ENCODE measurements around the gene HTT-AS.
A peak's percentile ranks its signal among the peaks of the same experiment; 100 is the strongest.
"Not testable (repeated sequence)": the region's sequence is repeated elsewhere in the genome, so short reads cannot be mapped to it uniquely, and the experiment has no call there.

Gene HTT-AS
- long read RNA-seq, donor 1: 0 reads
- long read RNA-seq, donor 2: 0 reads
- long read RNA-seq, donor 3: 0 reads
- long read RNA-seq, donor 4: 0 reads
- long read RNA-seq, donor 5: 0 reads
- long read RNA-seq, donor 6: 0 reads
- long read RNA-seq, donor 7: 0 reads
- long read RNA-seq, donor 8: 0 reads

DNA sequence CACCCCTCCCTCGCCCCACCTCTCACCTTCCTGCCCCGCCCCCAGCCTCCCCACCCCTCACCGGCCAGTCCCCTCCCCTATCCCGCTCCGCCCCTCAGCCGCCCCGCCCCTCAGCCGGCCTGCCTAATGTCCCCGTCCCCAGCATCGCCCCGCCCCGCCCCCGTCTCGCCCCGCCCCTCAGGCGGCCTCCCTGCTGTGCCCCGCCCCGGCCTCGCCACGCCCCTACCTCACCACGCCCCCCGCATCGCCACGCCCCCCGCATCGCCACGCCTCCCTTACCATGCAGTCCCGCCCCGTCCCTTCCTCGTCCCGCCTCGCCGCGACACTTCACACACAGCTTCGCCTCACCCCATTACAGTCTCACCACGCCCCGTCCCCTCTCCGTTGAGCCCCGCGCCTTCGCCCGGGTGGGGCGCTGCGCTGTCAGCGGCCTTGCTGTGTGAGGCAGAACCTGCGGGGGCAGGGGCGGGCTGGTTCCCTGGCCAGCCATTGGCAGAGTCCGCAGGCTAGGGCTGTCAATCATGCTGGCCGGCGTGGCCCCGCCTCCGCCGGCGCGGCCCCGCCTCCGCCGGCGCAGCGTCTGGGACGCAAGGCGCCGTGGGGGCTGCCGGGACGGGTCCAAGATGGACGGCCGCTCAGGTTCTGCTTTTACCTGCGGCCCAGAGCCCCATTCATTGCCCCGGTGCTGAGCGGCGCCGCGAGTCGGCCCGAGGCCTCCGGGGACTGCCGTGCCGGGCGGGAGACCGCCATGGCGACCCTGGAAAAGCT lies at the start of gene HTT-AS, which contains the start of gene HTT:
Gene HTT-AS, minus strand, starts transcription at position 461 of the 768 bp plus-strand sequence.
Gene HTT, plus strand, starts transcription at position 604 of the 768 bp plus-strand sequence. Its CDS starts 145 bp downstream, at position 749.
- peak; percentile 99 for DNase-seq

DNA sequence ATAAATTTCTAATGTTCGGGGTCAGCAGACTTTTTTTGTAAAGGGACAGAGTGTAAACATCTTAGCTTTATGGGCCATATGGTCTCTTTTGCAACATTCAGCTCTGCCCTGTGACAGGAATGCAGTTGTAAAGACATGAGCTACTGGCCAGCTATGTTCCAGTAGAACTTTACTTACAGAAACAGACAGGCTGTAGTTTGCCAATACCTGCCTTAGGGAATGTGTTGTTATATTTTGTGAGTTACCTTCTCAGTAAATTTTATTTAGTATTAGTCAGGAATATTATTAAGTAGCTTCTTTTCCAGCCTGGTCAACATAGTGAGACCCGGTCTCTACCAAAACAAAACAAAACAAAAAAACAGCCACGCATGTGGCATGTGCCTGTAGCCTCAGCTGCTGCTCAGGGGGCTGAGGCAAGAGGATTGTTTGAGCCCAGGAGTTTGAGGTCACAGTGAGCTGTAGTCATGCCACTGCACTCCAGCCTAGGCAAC lies 48.9 kb upstream of the HTT-AS start:
- DNase-seq: peak; percentile 12

DNA sequence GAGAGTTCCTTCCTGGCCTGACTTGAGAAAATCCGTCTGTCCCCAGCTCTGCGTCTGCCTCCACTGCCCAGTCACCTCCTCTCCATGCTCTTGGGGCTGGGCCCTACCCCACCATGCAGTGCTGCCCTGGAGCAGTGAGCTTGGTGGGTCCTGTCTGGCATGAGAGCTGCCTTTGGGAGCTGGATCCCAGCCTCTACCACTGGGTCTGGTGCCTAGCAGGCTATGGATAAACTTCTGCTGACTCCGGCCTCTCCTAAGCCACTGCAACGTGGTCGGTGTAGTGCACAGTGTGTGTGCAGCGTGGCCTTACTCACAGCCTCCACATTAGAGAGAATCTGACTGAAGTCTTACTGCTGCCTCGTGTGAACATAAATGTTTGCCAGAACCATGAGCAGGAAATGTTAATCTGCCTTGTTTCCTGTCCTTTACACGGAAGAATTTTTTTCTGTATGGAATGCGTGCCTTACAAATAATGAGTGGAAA lies 47.8 kb upstream of the HTT-AS start:
- DNase-seq: peak; percentile 37

DNA sequence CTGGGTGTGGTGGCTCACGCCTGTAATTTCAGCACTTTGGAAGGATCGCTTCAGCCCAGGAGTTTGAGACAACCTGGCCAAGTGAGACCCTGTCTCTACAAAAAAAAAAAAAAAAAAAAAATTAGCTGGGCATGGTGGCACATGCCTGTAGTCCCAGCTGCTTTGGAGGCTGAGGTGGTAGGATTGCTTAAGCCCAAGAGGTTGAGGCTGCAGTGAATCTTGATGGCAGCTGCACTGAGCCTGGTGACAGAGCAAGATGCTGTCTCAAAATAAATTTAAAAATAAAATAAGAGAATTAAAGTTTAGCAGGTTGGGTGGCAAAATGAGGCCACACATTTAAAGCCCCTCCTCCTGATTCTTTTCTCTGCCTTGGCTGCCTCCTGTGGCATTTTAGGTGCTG lies 47.3 kb upstream of the HTT-AS start:
- DNase-seq: no peak

DNA sequence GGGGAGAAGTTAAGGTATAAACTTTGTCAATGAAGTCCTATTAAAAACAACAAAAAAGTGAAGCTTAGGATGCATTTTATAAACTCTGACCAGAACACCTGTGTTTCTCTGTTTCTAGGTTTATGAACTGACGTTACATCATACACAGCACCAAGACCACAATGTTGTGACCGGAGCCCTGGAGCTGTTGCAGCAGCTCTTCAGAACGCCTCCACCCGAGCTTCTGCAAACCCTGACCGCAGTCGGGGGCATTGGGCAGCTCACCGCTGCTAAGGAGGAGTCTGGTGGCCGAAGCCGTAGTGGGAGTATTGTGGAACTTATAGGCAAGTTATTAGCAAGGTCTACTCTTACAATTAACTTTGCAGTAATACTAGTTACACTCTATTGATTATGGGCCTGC lies 46.8 kb upstream of the HTT-AS start:
- no peak for DNase-seq

DNA sequence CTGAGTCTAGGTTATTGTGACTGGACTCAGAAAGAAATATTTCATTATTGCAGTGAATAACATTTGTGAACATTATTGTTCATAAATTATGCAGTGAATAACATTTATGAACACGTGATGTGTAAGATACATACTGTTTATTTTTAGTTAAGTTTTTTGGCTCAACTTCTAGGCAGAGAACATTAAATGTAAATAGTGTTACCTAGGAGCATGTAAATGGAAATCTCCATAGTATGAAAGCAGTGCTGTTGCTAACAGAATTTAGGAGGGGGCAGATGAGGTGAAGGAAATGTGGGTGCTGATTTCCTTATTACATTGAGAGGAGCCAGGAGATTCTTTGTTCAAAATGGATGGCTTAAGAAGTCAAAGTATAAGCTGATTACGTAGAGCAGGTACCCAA lies 45.1 kb upstream of the HTT-AS start:
- DNase-seq: no peak

DNA sequence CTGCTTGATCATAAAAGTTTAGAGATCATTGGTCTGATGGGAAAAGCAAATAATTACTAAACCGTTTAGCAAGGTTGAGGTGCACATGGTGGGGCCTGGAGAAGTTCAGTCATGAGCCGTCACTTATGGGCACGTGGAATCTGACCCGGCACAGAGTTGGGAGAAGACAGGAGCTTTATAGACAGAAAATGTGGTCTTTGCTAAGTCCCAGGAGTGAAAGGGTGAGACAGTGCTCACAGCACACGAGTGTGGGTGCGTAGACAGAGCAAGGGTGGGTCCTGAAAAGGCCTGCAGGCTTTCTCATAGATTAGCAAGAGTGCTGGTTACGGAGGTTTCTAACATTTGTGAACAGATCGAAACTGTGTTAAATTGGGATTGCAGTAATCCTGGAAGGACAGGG lies 44.0 kb upstream of the HTT-AS start:
- DNase-seq: no peak

DNA sequence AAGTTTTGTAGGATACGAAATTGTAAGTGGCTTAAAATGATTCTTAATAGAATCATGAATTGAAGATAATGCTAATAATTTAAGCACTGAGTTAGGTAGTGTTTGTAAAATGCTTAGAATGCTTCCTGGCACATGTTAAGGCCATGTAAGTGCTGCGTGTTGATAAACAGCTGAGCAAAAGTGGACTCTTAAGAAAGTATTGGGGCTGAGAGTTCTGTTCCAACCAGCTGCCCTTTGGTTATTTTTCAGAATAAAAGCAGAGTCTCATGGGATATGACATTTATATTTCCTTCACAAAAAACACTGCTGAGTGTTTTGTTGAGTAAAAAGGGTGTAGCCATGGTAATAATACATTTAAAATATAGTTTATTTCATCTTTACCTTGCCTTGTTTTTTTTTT lies 42.6 kb upstream of the HTT-AS start:
- DNase-seq: no peak

DNA sequence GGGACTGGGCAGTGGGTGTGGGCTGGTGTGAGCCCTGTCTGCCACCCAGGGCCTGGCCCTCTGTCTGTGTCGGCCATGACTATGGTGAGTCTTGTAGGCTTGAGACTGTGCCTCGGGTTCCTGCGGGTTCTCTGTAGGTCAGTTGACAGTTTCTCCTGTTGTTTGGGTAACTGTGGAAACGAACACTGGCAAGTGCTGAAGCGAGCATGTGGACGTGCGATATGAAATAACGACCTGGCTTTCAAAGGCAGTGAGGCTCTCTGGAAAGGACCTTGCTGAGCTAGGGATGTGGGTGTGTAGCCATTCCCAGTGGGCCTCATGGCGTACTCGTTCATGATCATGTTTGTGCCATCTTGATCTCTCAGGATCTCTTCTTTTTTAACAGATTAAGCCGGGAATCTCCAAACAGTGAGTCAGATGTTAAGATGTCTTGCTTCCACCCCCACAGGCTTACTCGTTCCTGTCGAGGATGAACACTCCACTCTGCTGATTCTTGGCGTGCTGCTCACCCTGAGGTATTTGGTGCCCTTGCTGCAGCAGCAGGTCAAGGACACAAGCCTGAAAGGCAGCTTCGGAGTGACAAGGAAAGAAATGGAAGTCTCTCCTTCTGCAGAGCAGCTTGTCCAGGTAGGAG lies 41.4 kb upstream of the HTT-AS start:
- DNase-seq: no peak

DNA sequence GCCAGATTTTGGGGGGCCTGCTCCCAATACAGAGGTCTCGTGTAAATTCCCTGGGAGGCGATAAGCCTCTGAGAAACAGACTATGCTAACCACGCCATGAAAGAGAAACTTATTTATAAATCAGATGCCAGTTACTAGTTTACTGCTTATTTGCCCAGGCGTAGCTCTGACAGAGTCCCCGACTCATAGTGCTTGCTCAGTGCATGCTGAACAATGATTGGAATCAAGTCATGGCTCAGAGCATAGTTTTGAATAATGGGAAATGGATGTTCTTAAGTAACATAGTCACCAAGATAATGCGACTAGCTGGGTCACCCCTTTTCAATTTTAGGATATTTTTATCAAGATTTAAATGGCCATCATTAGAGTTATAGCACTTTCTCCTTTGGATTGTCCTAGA lies 40.0 kb upstream of the HTT-AS start:
- DNase-seq: no peak

DNA sequence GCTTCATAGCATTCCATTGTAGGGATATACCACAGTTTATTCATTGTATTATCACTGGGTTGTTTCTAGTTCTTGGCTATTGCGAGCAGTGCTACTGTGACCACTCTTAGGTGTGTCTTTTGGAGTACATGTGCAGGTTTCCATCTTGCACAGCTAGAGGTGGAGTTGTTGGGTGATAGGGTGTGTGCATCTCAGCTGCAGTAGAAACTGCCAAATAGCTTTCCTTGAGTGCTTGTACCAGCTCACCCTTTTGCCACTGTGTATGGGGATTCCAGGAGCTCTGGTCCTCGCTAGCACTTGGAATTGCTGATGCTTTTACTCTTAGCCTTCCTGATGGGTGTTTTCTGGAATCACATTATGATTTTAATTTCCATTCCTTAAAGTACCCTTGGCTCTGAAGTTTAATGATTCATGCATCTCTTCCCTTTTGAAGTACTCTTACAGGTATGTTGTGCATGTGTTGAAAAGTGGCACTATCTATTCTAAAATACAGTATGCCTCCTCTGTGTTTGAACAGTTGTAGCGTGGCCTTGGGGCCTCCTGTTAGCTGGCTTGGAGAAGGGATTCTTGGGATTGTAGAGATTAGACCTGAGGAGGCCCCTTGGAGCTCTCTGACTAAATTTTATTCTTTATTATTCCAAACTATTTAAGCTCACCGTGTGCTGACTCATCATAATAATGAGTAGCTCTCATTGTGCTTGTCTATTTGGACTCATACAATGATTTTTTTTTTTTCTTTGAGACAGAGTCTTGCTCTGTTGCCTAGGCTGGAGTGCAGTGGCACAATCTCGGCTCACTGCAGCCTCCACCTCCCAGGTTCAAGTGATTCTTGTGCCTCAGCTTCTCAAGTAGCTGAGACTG lies 38.5 kb upstream of the HTT-AS start:
- DNase-seq: no peak

DNA sequence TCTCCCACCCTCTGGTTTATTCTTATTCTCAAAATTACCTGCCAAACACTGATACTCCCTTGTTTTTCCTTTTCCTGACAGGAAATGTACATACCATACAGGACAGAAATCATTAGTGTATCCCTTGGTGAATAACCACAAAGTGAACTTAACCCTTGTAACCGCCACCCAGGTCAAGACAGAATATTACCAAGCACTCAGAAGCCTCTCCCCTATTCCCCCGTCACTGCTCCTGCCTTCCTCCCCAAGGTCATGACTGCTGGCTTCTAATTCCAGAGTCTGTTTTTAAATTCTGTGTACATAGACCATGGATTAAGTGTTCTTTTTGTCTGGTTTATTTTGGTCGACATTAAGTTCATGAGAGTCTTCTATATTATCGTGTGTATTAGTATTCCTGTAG lies 37.9 kb upstream of the HTT-AS start:
- DNase-seq: no peak

DNA sequence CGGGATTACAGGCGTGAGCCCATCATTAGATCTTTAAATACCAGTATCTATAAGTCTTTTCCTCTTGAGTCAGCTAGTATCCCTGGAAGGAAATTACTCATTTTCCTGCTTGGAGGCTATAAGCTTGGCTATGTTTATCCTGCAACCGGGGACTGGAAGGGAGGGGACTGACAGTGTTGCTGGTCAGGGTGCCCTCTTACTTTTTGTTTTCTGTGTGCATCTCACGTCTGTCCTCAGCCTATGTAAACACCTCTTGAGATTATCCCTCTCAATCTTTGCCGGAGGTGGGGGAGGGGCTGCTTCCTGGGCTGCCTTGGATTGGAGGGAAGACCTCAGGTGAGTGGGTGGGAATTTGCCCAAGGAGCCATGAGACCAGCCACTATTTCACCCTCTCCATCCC lies 37.1 kb upstream of the HTT-AS start:
- no peak for DNase-seq

DNA sequence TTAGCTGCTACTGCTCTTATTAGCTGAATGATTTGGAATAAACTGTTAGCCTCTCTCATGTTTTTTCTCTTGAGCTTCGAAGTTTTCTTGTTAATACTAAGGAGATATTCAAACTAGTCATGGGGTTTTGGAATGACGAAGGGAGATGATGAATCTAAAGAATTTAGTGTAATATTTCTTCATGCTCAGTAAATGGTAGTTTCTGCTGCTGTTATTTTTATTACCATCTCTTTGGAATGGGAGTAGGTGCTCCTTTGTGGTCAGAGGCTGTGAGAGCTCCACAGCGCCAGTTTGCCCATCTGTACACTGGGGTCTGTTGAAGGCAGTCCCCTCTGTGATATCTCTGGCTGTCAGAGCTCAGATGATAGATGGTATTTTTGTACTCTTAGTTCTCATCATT lies 33.9 kb upstream of the HTT-AS start:
- DNase-seq: no peak

DNA sequence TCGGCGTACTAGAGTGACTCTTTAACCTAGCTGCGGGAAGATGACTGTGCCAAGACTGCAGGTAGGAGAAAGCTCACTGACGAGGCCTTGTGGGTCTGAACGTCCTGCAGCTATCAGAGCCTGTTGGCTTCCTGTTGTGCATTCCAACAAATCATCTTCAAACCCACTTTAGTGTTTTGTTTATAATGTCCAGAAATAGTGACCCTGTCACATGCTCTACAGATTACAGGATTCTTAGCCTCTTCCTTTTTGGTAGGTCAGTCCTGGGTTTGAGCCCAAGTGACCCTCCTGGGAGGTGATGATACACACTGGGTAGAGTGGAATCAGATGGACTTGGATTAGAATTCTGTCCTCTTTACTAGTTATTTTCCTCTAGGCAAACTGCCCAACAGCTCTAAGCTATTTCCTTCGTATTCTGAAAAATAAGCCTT lies 33.4 kb upstream of the HTT-AS start:
- no peak for DNase-seq

DNA sequence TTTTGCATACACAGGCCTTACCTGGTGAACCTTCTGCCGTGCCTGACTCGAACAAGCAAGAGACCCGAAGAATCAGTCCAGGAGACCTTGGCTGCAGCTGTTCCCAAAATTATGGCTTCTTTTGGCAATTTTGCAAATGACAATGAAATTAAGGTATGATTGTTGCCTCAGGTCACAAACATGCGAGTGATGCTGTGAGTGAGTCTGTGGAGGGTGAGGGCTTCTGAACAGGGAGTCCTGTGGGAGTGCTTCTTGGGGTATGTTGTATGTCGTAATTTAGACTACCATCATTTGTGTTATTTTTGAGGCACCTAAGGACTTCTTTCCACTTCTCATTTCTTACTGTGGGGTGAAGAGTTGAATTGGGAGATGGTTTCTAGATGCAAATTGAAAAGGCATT lies 32.9 kb upstream of the HTT-AS start:
- no peak for DNase-seq

DNA sequence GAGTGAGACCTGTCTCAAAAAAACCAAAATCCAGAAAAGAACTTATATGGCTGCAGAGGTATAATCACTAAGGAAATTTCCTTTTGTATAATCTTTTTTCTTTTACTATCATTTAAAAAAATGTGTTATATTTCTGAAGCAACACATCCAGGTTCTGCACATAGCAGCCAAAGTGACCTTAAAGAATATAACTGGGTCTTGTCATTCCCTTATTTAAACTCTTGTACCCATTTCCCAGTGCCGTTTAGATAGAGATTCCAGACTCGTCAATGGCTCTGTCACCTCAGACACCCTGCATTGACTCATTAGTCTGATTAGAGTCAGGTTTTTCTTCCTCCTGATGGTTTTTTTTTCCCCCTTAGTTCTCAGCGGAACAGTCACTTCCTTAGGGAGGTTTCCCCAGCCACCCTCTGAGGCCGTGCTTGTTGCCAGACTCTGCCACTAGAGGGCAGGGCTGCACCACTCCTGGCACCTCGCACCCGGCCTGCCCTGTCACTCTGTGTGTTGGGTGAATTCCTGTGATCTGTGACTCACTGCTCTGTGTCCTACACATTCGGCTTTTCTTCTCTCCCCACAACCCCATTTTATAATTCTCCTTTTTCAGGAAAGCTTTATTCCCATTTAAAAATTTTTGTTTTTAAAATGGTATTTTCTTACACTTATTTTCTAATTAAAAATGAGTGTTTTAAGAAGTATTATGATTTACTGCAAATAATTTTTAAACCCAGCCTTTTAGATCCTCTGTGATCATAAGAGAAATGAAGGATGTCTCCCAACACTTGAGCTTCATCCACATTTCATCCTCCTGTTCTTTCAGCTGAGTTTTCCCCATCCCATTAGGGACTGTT lies 32.2 kb upstream of the HTT-AS start:
- DNase-seq: peak; percentile 49

DNA sequence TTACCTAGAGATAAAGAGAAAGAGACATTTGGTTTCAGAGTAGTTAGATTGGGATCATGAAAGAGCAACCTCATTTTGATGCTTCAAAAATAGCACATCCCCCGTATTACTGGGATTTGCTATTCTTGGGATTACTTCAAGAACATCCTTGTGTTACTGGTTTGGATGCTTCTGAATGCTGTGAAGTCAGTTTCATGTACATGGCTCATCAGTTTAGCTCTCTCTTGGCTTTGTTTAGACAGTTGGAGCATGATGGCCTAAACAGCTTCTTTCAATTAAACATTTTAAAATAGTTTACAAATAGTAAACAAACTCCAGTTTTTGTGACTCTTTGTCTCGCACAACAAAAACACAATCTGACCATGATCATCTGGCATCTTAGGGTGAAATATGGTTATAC lies 24.0 kb upstream of the HTT-AS start:
- no peak for DNase-seq

DNA sequence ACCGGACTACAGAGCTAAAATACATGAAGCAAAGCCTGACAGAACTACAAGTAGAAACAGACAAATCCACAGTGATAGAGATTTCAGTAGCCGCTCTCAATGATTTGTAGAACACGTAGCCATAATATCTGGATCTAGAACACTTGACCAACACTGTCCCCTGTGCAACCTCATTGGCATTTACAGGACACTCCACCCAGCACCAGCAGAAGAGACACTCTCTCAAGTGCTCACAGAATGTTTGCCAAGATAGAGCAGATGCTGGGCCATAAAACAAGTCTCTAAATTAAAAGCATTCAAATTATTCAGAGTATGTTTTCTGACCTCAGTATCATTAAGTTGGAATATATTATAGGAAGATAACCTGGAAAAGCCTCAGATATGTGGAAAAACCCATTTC lies 21.9 kb upstream of the HTT-AS start:
- DNase-seq: no peak

DNA sequence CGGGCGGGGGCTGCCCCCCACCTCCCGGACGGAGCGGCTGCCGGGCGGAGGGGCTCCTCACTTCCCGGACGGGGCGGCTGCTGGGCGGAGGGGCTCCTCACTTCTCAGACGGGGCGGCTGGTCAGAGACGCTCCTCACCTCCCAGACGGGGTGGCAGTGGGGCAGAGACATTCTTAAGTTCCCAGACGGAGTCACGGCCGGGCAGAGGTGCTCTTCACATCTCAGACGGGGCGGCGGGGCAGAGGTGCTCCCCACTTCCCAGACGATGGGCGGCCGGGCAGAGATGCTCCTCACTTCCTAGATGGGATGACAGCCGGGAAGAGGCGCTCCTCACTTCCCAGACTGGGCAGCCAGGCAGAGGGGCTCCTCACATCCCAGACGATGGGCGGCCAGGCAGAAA lies 20.4 kb upstream of the HTT-AS start:
- DNase-seq: not testable (repeated sequence)

DNA sequence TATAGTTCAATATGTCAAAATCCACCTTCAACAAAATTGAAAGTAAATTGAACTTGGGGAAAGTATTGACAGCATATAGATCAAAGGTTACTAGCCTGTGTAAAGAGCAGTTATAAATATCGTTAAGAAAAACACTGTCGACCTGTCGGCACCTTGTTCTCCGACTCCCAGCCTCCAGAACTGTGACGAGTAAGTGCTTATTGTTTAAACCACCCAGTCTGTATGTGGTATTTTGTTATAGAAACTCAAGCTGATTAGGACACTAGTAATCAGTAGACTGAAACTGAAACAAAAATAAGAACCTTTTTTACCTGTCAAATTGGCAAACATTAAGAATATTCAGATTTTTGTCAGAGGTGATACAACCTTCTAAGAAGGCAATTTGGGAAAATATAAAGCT lies 17.1 kb upstream of the HTT-AS start:
- DNase-seq: no peak

Data from right kidney (tissue), 9 donors.